Measurements from ENCODE around the gene LPP. TPM values are rescaled to one million over a fixed set of nuclear protein-coding genes. Genes with fewer than 3 reads are reported as not detected.

Gene LPP
- polyA plus RNA-seq, 2 of the 4 experiments (the other 2 are of a cell fraction) = 11.0 to 30.8 TPM

- ATAC-seq (peak in 1 of 2 experiments; percentile 63; a peak in 2 of 6 replicates), FAIRE-seq (no peak), DNase-seq (ENCODE audit: low read depth in 1 of 2, low spot score in 1 of 2) (no peak)
- ChIA-PET CTCF (no interaction called here), POLR2A (no interaction called here)
- Histone ChIP-seq H3K9me3 (no peaks in the 10 kb centered on the region), H3K4me3 (no peak overlapping the region), H3K4me2 (peak overlapping the region; percentile 17; the same call in 1 of the 3 replicates), H3K27ac (no peak overlapping the region), H3K4me1 (peaks cover 10% of the 10 kb centered on the region)
- 31% methylated on average over 5 of the region's 5 CpGs for WGBS (ENCODE audit: missing lambda C conversion rate)
- no peak for TF ChIP-seq HOXB13 (CRISPR knock-in tag; IDR thresholded peaks at IDR 0.05; ENCODE audit: low read depth)
- TF ChIP-seq PHF8 (IDR thresholded peaks at IDR 0.05; ENCODE audit: borderline replicate concordance, low read depth) = no peak
- no peak for TF ChIP-seq SREBF2 (IDR thresholded peaks at IDR 0.05)
- no peak for TF ChIP-seq FOSL2 (IDR thresholded peaks at IDR 0.05)
- TF ChIP-seq FOSL2 (CRISPR knock-in tag; IDR thresholded peaks at IDR 0.05) = 0 out of 2 replicates have a peak, but pooled peaks have one; percentile 9
- TF ChIP-seq CHD4 (IDR thresholded peaks at IDR 0.05; ENCODE audit: borderline replicate concordance) = no peak
Measured at GRCh38 chr3:188695241-188695640, 541.3 kb downstream of the LPP start.

- H3K9me3 ChIP-seq = no peaks in the 10 kb centered on the region
- no peak overlapping the region for H3K27ac ChIP-seq
- ChIA-PET CTCF (no interaction called here), POLR2A (no interaction called here)
- peaks cover 10% of the 10 kb centered on the region for H3K4me1 ChIP-seq
- H3K4me2 ChIP-seq = no peak overlapping the region
- FAIRE-seq (no peak), ATAC-seq (no peak), DNase-seq (ENCODE audit: low read depth in 1 of 2, low spot score in 1 of 2) (no peak)
- no peak overlapping the region for H3K4me3 ChIP-seq
- TF ChIP-seq NR3C1 (IDR thresholded peaks at IDR 0.05) (no peak), PHF8 (IDR thresholded peaks at IDR 0.05; ENCODE audit: borderline replicate concordance, low read depth) (no peak), FOXS1 (CRISPR knock-in tag; IDR thresholded peaks at IDR 0.05) (no peak), JUNB (IDR thresholded peaks at IDR 0.05) (no peak), RAD21 (conservative IDR thresholded peaks at IDR 0.05 in 1 of 2, IDR thresholded peaks at IDR 0.05 in 1 of 2) (no peak), E2F6 (IDR thresholded peaks at IDR 0.05; ENCODE audit: borderline replicate concordance, low read depth) (no peak)
- TF ChIP-seq, protein P1, sequence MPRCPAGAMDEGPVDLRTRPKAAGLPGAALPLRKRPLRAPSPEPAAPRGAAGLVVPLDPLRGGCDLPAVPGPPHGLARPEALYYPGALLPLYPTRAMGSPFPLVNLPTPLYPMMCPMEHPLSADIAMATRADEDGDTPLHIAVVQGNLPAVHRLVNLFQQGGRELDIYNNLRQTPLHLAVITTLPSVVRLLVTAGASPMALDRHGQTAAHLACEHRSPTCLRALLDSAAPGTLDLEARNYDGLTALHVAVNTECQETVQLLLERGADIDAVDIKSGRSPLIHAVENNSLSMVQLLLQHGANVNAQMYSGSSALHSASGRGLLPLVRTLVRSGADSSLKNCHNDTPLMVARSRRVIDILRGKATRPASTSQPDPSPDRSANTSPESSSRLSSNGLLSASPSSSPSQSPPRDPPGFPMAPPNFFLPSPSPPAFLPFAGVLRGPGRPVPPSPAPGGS (IDR thresholded peaks at IDR 0.05) = no peak
- 89% methylated on average over 7 of the region's 7 CpGs for WGBS (ENCODE audit: missing lambda C conversion rate)
Measured at GRCh38 chr3:188697127-188697526, 543.2 kb downstream of the LPP start.

- TF ChIP-seq CEBPB (IDR thresholded peaks at IDR 0.05) = no peak
- no peak for TF ChIP-seq MAX (IDR thresholded peaks at IDR 0.05)
- TF ChIP-seq, protein P1 (IDR thresholded peaks at IDR 0.05) = no peak
- TF ChIP-seq HOXB5 (CRISPR knock-in tag; IDR thresholded peaks at IDR 0.05) = no peak
- TF ChIP-seq RAD21 (conservative IDR thresholded peaks at IDR 0.05 in 1 of 2, IDR thresholded peaks at IDR 0.05 in 1 of 2) = no peak
- POLR2A ChIA-PET = no interaction called here
Measured at GRCh38 chr3:188698436-188698835, 544.5 kb downstream of the LPP start.

DNA sequence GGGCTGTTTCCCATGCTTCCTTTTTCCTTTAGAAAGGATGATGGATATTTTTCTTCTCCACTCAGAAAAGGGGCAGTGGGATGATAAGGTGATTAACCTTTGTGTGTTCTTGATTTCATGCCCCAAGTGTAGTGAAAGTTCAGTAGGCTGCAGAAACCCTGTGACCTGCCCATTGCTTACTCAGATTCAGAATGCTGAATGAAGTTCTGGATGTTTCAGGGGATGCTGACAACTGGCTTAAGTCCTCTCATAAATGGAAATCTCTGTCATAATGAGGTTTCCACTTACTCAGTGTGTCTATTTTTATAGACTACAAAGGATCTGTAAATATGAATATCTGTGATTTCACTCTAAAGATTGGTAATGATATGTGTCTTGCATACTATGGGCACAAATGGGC lies 546.5 kb downstream of the LPP start:
- no peak for FAIRE-seq
- peaks cover 2% of the 10 kb centered on the region; the same call in 2 of the 3 replicates for H3K4me1 ChIP-seq
- TF ChIP-seq HOXA7 (CRISPR knock-in tag; IDR thresholded peaks at IDR 0.05) = no peak
- no peak for TF ChIP-seq TFCP2L1 (CRISPR knock-in tag; IDR thresholded peaks at IDR 0.05)
- TF ChIP-seq MAFK (IDR thresholded peaks at IDR 0.05; ENCODE audit: partially characterized antibody) = no peak
- no peak for TF ChIP-seq ESRRA (IDR thresholded peaks at IDR 0.05; ENCODE audit: borderline replicate concordance, low read length)
- TF ChIP-seq RFX5 (IDR thresholded peaks at IDR 0.05) = no peak
- TF ChIP-seq SMC3 (IDR thresholded peaks at IDR 0.05) = no peak
- TF ChIP-seq EP300 (IDR thresholded peaks at IDR 0.05) = no peak
- no peak for TF ChIP-seq JUN (IDR thresholded peaks at IDR 0.05)
- TF ChIP-seq HOXB5 (CRISPR knock-in tag; IDR thresholded peaks at IDR 0.05) = no peak
- TF ChIP-seq, protein P1 (IDR thresholded peaks at IDR 0.05) = no peak
- no peak for TF ChIP-seq HMGXB4 (CRISPR knock-in tag; IDR thresholded peaks at IDR 0.05; ENCODE audit: borderline replicate concordance)
- no peak for TF ChIP-seq FOSL2 (IDR thresholded peaks at IDR 0.05)
- no peak for TF ChIP-seq FOSL2 (CRISPR knock-in tag; IDR thresholded peaks at IDR 0.05)
- no peak for TF ChIP-seq CHD4 (IDR thresholded peaks at IDR 0.05; ENCODE audit: borderline replicate concordance)
- no peak for TF ChIP-seq GATA3 (IDR thresholded peaks at IDR 0.05; ENCODE audit: borderline replicate concordance)

More at GRCh38 chr3:188698436-188698835, 544.5 kb downstream of the LPP start:
- Histone ChIP-seq H3K9me3 (no peaks in the 10 kb centered on the region), H3K4me3 (no peak overlapping the region), H3K4me1 (peaks cover 10% of the 10 kb centered on the region), H3K4me2 (no peak overlapping the region), H3K27ac (no peak overlapping the region)
- 96% methylated on average over 12 of the region's 12 CpGs for WGBS (ENCODE audit: missing lambda C conversion rate)
- ATAC-seq = no peak
- CTCF ChIA-PET = no interaction called here
- no peak for DNase-seq (ENCODE audit: low read depth in 1 of 2, low spot score in 1 of 2)
- FAIRE-seq = no peak

More for the DNA sequence above, 546.5 kb downstream of the LPP start:
- H3K9me3 ChIP-seq = no peaks in the 10 kb centered on the region
- DNase-seq (ENCODE audit: low read depth in 1 of 2, low spot score in 1 of 2) (no peak), ATAC-seq (no peak)
- CTCF ChIA-PET = no interaction called here
- POLR2A ChIA-PET = no interaction called here
- no peak overlapping the region for H3K4me2 ChIP-seq
- H3K4me3 ChIP-seq = no peak overlapping the region
- no peak overlapping the region for H3K27ac ChIP-seq
